HepG2 (cell line): Measurements from ENCODE around the gene PDSS2.

Experiments used
- CBFB ChIP-seq: sonication (generic); formaldehyde crosslinking; IDR thresholded peaks from 2 replicates; pipeline ENCODE4 v1.4.0; 2020; ENCODE audit warnings: missing genetic modification reagents
- CCAR2 ChIP-seq: fragments of 200-400 bp; formaldehyde crosslinking; optimal IDR thresholded peaks from 2 replicates; pipeline ENCODE3; 2018; ENCODE audit warnings: low read depth, mild to moderate bottlenecking, low read length, moderate library complexity
- CEBPB ChIP-seq: IDR thresholded peaks from 2 replicates; pipeline ENCODE4 v1.6.1; 2011; ENCODE audit warnings: low read depth, low read length, improper control_type of control experiment, borderline replicate concordance
- CTCF ChIP-seq: sonication (generic); formaldehyde crosslinking; IDR thresholded peaks from 2 replicates; pipeline ENCODE4 v1.5.0; 2020; ENCODE audit warnings: mild to moderate bottlenecking, missing genetic modification reagents, moderate library complexity
- GTF2F1 ChIP-seq: fragments of 150-350 bp; IDR thresholded peaks from 2 replicates; pipeline ENCODE4 v1.6.1; 2014; ENCODE audit warnings: low read length
- IRX3 ChIP-seq: sonication (generic); formaldehyde crosslinking; IDR thresholded peaks from 2 replicates; pipeline ENCODE4 v1.8.1; 2023; ENCODE audit warnings: mild to moderate bottlenecking, low read depth, missing genetic modification reagents, borderline replicate concordance
- SALL2 ChIP-seq: sonication (generic); formaldehyde crosslinking; IDR thresholded peaks from 2 replicates; pipeline ENCODE4 v1.8.1; 2023; ENCODE audit warnings: mild to moderate bottlenecking, missing genetic modification reagents, inconsistent platforms
- SNRNP70 ChIP-seq: fragments of 200-400 bp; formaldehyde crosslinking; IDR thresholded peaks from 2 replicates; pipeline ENCODE4 v1.6.1; 2017; ENCODE audit warnings: mild to moderate bottlenecking, low read depth, low read length, moderate library complexity
- TF ChIP-seq, protein P1 (sequence below), 2 experiments: IDR thresholded peaks; 2 replicates each; pipeline ENCODE4 v1.6.1; 2011 to 2012; ENCODE audit warnings: low read length in 2 of 2, borderline replicate concordance in 1 of 2, low read depth in 1 of 2, mild to moderate bottlenecking in 1 of 2, moderate library complexity in 1 of 2
- TF ChIP-seq, protein P2 (sequence below): sonication (generic); formaldehyde crosslinking; IDR thresholded peaks from 2 replicates; pipeline ENCODE4 v1.5.0; 2020; ENCODE audit warnings: mild to moderate bottlenecking, missing genetic modification reagents
- TF ChIP-seq, protein P3 (sequence below): sonication (generic); formaldehyde crosslinking; IDR thresholded peaks from 2 replicates; pipeline ENCODE4 v1.5.1; 2020; ENCODE audit warnings: mild to moderate bottlenecking, missing genetic modification reagents, moderate library complexity

GRCh38 chr6:107196152-107196551, 263.2 kb downstream of the PDSS2 start:
- TF ChIP-seq, protein P1, sequence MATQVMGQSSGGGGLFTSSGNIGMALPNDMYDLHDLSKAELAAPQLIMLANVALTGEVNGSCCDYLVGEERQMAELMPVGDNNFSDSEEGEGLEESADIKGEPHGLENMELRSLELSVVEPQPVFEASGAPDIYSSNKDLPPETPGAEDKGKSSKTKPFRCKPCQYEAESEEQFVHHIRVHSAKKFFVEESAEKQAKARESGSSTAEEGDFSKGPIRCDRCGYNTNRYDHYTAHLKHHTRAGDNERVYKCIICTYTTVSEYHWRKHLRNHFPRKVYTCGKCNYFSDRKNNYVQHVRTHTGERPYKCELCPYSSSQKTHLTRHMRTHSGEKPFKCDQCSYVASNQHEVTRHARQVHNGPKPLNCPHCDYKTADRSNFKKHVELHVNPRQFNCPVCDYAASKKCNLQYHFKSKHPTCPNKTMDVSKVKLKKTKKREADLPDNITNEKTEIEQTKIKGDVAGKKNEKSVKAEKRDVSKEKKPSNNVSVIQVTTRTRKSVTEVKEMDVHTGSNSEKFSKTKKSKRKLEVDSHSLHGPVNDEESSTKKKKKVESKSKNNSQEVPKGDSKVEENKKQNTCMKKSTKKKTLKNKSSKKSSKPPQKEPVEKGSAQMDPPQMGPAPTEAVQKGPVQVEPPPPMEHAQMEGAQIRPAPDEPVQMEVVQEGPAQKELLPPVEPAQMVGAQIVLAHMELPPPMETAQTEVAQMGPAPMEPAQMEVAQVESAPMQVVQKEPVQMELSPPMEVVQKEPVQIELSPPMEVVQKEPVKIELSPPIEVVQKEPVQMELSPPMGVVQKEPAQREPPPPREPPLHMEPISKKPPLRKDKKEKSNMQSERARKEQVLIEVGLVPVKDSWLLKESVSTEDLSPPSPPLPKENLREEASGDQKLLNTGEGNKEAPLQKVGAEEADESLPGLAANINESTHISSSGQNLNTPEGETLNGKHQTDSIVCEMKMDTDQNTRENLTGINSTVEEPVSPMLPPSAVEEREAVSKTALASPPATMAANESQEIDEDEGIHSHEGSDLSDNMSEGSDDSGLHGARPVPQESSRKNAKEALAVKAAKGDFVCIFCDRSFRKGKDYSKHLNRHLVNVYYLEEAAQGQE (IDR thresholded peaks at IDR 0.05; ENCODE audit: borderline replicate concordance in 1 of 2, low read depth in 1 of 2, low read length in 2 of 2) = no peak
- no peak for TF ChIP-seq SALL2 (CRISPR knock-in tag)
- TF ChIP-seq, protein P2, sequence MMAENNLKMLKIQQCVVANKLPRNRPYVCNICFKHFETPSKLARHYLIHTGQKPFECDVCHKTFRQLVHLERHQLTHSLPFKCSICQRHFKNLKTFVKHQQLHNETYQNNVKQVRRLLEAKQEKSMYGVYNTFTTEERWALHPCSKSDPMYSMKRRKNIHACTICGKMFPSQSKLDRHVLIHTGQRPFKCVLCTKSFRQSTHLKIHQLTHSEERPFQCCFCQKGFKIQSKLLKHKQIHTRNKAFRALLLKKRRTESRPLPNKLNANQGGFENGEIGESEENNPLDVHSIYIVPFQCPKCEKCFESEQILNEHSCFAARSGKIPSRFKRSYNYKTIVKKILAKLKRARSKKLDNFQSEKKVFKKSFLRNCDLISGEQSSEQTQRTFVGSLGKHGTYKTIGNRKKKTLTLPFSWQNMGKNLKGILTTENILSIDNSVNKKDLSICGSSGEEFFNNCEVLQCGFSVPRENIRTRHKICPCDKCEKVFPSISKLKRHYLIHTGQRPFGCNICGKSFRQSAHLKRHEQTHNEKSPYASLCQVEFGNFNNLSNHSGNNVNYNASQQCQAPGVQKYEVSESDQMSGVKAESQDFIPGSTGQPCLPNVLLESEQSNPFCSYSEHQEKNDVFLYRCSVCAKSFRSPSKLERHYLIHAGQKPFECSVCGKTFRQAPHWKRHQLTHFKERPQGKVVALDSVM (CRISPR knock-in tag) = no peak
- no peak for TF ChIP-seq CEBPB
- no peak for TF ChIP-seq CTCF
- no peak for TF ChIP-seq CCAR2
- no peak for TF ChIP-seq CBFB (CRISPR knock-in tag)
- TF ChIP-seq GTF2F1 = no peak
- TF ChIP-seq IRX3 = no peak
- TF ChIP-seq SNRNP70 = no peak
- TF ChIP-seq, protein P3, sequence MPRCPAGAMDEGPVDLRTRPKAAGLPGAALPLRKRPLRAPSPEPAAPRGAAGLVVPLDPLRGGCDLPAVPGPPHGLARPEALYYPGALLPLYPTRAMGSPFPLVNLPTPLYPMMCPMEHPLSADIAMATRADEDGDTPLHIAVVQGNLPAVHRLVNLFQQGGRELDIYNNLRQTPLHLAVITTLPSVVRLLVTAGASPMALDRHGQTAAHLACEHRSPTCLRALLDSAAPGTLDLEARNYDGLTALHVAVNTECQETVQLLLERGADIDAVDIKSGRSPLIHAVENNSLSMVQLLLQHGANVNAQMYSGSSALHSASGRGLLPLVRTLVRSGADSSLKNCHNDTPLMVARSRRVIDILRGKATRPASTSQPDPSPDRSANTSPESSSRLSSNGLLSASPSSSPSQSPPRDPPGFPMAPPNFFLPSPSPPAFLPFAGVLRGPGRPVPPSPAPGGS (CRISPR knock-in tag) = no peak
